Neural cell (in vitro differentiated cells): ENCODE measurements around the gene CDH4. TPM values are rescaled to one million over a fixed set of nuclear protein-coding genes. Genes with fewer than 3 reads are reported as not detected.

Source experiments
- H2AFZ ChIP-seq: fragments of 200-600, 300-800 bp; sonication (generic), shearing (Covaris generic); 2 replicates; pipeline ENCODE4 v1.6.0; 2014; ENCODE audit warnings: low read depth, mild to moderate bottlenecking, antibody characterized with exemption, low read length, moderate library complexity
- H3F3A ChIP-seq: fragments of 200-600 bp; shearing (Covaris generic); 2 replicates; pipeline ENCODE4 v1.6.1; 2016; ENCODE audit warnings: mild to moderate bottlenecking, moderate library complexity, mixed read lengths, antibody characterized with exemption, low read length; ENCODE audit not compliant: insufficient read depth, poor library complexity, severe bottlenecking
- H3K27ac ChIP-seq: fragments of 200-600, 300-800 bp; sonication (generic), shearing (Covaris generic); 2 replicates; pipeline ENCODE4 v1.5.1; 2014; ENCODE audit warnings: mild to moderate bottlenecking, low read length, moderate library complexity
- H3K27me3 ChIP-seq: fragments of 300-800, 200-600 bp; sonication (generic), shearing (Covaris generic); 2 replicates; pipeline ENCODE4 v1.6.0; 2014; ENCODE audit warnings: mild to moderate bottlenecking, low read depth, low read length, moderate library complexity; ENCODE audit not compliant: insufficient read depth
- H3K36me3 ChIP-seq: fragments of 300-800, 200-600 bp; sonication (generic), shearing (Covaris generic); 2 replicates; pipeline ENCODE4 v1.5.1; 2014; ENCODE audit warnings: mild to moderate bottlenecking, antibody characterized with exemption, low read length, moderate library complexity; ENCODE audit not compliant: insufficient read depth
- H3K4me2 ChIP-seq: fragments of 300-800, 200-600 bp; sonication (generic), shearing (Covaris generic); 2 replicates; pipeline ENCODE4 v1.6.0; 2014; ENCODE audit warnings: mild to moderate bottlenecking, low read length
- H3K4me3 ChIP-seq: fragments of 300-800, 200-600 bp; sonication (generic), shearing (Covaris generic); 2 replicates; pipeline ENCODE4 v1.5.1; 2014; ENCODE audit warnings: mild to moderate bottlenecking, low read length, moderate library complexity
- H3K79me2 ChIP-seq: fragments of 200-600 bp; shearing (Covaris generic); replicated peaks from 2 replicates; pipeline ENCODE4 v1.6.0; 2014; ENCODE audit warnings: mild to moderate bottlenecking, low read length, moderate library complexity; ENCODE audit not compliant: insufficient read depth
- H3K9ac ChIP-seq: fragments of 300-800, 200-600 bp; sonication (generic), shearing (Covaris generic); 2 replicates; pipeline ENCODE4 v1.6.1; 2016; ENCODE audit warnings: mild to moderate bottlenecking, low read length, mixed read lengths
- H3K9me2 ChIP-seq: fragments of 200-600 bp; shearing (Covaris generic); 2 replicates; pipeline ENCODE4 v1.6.1; 2016; ENCODE audit warnings: mild to moderate bottlenecking, low read length, mixed read lengths; ENCODE audit not compliant: insufficient read depth
- H3K9me3 ChIP-seq: fragments of 200-600, 300-800 bp; sonication (generic), shearing (Covaris generic); 2 replicates; pipeline ENCODE4 v1.6.1; 2016; ENCODE audit warnings: mild to moderate bottlenecking, mixed run types, low read length, moderate library complexity, mixed read lengths
- H4K20me1 ChIP-seq: fragments of 200-600 bp; shearing (Covaris generic); 2 replicates; pipeline ENCODE4 v1.6.1; 2016; ENCODE audit warnings: mild to moderate bottlenecking, mixed run types; ENCODE audit not compliant: insufficient read depth
- CTCF ChIP-seq: fragments of 450-650 bp; IDR thresholded peaks from 2 replicates; pipeline ENCODE4 v1.5.1; 2014; ENCODE audit warnings: antibody characterized with exemption, mild to moderate bottlenecking, moderate library complexity; ENCODE audit not compliant: poor library complexity, severe bottlenecking
- EP300 ChIP-seq: fragments of 450-650 bp; conservative IDR thresholded peaks from 2 replicates; pipeline ENCODE4 v1.6.1; 2014; ENCODE audit warnings: antibody characterized with exemption, mild to moderate bottlenecking, moderate library complexity; ENCODE audit not compliant: poor library complexity, severe bottlenecking
- EZH2 ChIP-seq: fragments of 200-600, 300-800 bp; shearing (Covaris generic), sonication (generic); IDR thresholded peaks from 2 replicates; pipeline ENCODE4 v1.6.1; 2014; ENCODE audit warnings: antibody characterized with exemption, low read length, borderline replicate concordance, mild to moderate bottlenecking; ENCODE audit not compliant: insufficient read depth, poor library complexity, severe bottlenecking
- MXI1 ChIP-seq: fragments of 450-650 bp; conservative IDR thresholded peaks from 2 replicates; pipeline ENCODE4 v1.6.1; 2014; ENCODE audit warnings: antibody characterized with exemption, mild to moderate bottlenecking; ENCODE audit not compliant: poor library complexity, severe bottlenecking
- POLR2AphosphoS5 ChIP-seq: IDR thresholded peaks from 2 replicates; pipeline ENCODE4 v1.6.1; 2012
- RAD21 ChIP-seq: fragments of 450-650 bp; conservative IDR thresholded peaks from 2 replicates; pipeline ENCODE4 v1.6.1; 2014; ENCODE audit warnings: antibody characterized with exemption, mild to moderate bottlenecking, moderate library complexity
- REST ChIP-seq: IDR thresholded peaks from 2 replicates; pipeline ENCODE4 v1.6.1; 2012; ENCODE audit warnings: borderline replicate concordance
- SMC3 ChIP-seq: fragments of 450-650 bp; conservative IDR thresholded peaks from 2 replicates; pipeline ENCODE4 v1.6.1; 2014; ENCODE audit warnings: antibody characterized with exemption, mild to moderate bottlenecking, moderate library complexity; ENCODE audit not compliant: poor library complexity
- TAF1 ChIP-seq: IDR thresholded peaks from 2 replicates; pipeline ENCODE4 v1.6.1; 2012; ENCODE audit warnings: low read depth
- polyA plus RNA-seq: library from polyadenylated mRNA; depleted of rRNA; stranded (reverse); fragments of >200 nt; gene quantifications from 2 replicates; pipeline ENCODE4 v1.2.3, GENCODE V29; 2014

CDH4 gene
- polyA plus RNA-seq, 1 donor from 2014 or later, result 24.6 TPM

- H3K27me3 ChIP-seq, result no peaks in the 10 kb centered on the region
- no peak overlapping the region for H3K4me2 ChIP-seq
- no peaks in the 10 kb centered on the region for H4K20me1 ChIP-seq
- no peak overlapping the region for H3K9ac ChIP-seq
- no peaks in the 10 kb centered on the region for H3K9me2 ChIP-seq
- no peak for TF ChIP-seq EP300
- TF ChIP-seq CTCF, result no peak
- TF ChIP-seq EZH2, result no peak
- no peak for TF ChIP-seq POLR2AphosphoS5
- no peak for TF ChIP-seq MXI1
- TF ChIP-seq SMC3, result no peak
- TF ChIP-seq RAD21, result no peak
- no peak for TF ChIP-seq TAF1
- no peak for TF ChIP-seq REST
- H3K27ac ChIP-seq, result no peak overlapping the region
- no peaks in the 10 kb centered on the region for H3K9me3 ChIP-seq
- H3K36me3 ChIP-seq, result no peaks in the 10 kb centered on the region
- H2AFZ ChIP-seq, result no peak overlapping the region
- no peaks in the 10 kb centered on the region for H3K79me2 ChIP-seq
- no peaks in the 10 kb centered on the region for H3F3A ChIP-seq
- no peak overlapping the region for H3K4me3 ChIP-seq
These were observed 556.4 kb downstream of the CDH4 start for GRCh38 chr20:61808447-61808846.

- Histone ChIP-seq H2AFZ (no peak overlapping the region), H3K4me3 (no peak overlapping the region), H3K79me2 (no peaks in the 10 kb centered on the region), H3K27ac (no peak overlapping the region), H3F3A (no peaks in the 10 kb centered on the region), H4K20me1 (no peaks in the 10 kb centered on the region), H3K9me3 (no peaks in the 10 kb centered on the region), H3K36me3 (no peaks in the 10 kb centered on the region), H3K4me2 (no peak overlapping the region), H3K27me3 (no peaks in the 10 kb centered on the region), H3K9me2 (no peaks in the 10 kb centered on the region), H3K9ac (no peak overlapping the region)
- no peak for TF ChIP-seq EP300
- no peak for TF ChIP-seq MXI1
- no peak for TF ChIP-seq POLR2AphosphoS5
- TF ChIP-seq TAF1, result no peak
- TF ChIP-seq SMC3, result no peak
- no peak for TF ChIP-seq CTCF
These were observed 557.1 kb downstream of the CDH4 start for GRCh38 chr20:61809006-61809770.
